Measurements from ENCODE around the gene FBXL22. TPM values are rescaled to one million over a fixed set of nuclear protein-coding genes. Genes with fewer than 3 reads are reported as not detected.

FBXL22 gene
- total RNA-seq (2014; rRNA removed; shearing (Covaris generic)): 0.26 and 0.90 TPM in 2 replicates

- no peaks in the 10 kb centered on the region for H3K36me3 ChIP-seq (replicated peaks; ENCODE audit: control insufficient read depth, insufficient read depth, low read length)
- H3K27me3 ChIP-seq (ENCODE audit: control insufficient read depth, insufficient read depth, low read length): peaks cover 23% of the 10 kb centered on the region
- H3K4me3 ChIP-seq (ENCODE audit: insufficient read depth, low read depth, low read length): no peak within 1 kb of the TSS
- no peak for DNase-seq
These were observed at the start of gene FBXL22 for GRCh38 chr15:63597038-63597790. Gene FBXL22, plus strand, starts transcription at chr15:63597387. Its CDS starts 6 bp downstream, at chr15:63597393.

GRCh38 chr15:63551400-63551799, 45.8 kb upstream of the FBXL22 start:
- Histone ChIP-seq H3K27me3 (ENCODE audit: control insufficient read depth, insufficient read depth, low read length) (no peaks in the 10 kb centered on the region), H3K4me3 (ENCODE audit: insufficient read depth, low read depth, low read length) (no peak overlapping the region), H3K36me3 (replicated peaks; ENCODE audit: control insufficient read depth, insufficient read depth, low read length) (no peaks in the 10 kb centered on the region)
- DNase-seq: no peak

- Histone ChIP-seq H3K4me3 (ENCODE audit: insufficient read depth, low read depth, low read length) (no peak overlapping the region), H3K27me3 (ENCODE audit: control insufficient read depth, insufficient read depth, low read length) (no peaks in the 10 kb centered on the region), H3K36me3 (replicated peaks; ENCODE audit: control insufficient read depth, insufficient read depth, low read length) (no peaks in the 10 kb centered on the region)
- no peak for DNase-seq
These were observed 43.8 kb upstream of the FBXL22 start for GRCh38 chr15:63553388-63553791.

- Histone ChIP-seq H3K27me3 (ENCODE audit: control insufficient read depth, insufficient read depth, low read length) (no peaks in the 10 kb centered on the region), H3K4me3 (ENCODE audit: insufficient read depth, low read depth, low read length) (no peak overlapping the region), H3K36me3 (replicated peaks; ENCODE audit: control insufficient read depth, insufficient read depth, low read length) (no peaks in the 10 kb centered on the region)
- no peak for DNase-seq
These were observed 42.8 kb upstream of the FBXL22 start for GRCh38 chr15:63554337-63554927.

- H3K36me3 ChIP-seq (replicated peaks; ENCODE audit: control insufficient read depth, insufficient read depth, low read length): no peaks in the 10 kb centered on the region
- DNase-seq: no peak
- no peaks in the 10 kb centered on the region for H3K27me3 ChIP-seq (ENCODE audit: control insufficient read depth, insufficient read depth, low read length)
- no peak overlapping the region for H3K4me3 ChIP-seq (ENCODE audit: insufficient read depth, low read depth, low read length)
These were observed 41.7 kb upstream of the FBXL22 start for GRCh38 chr15:63555507-63555906.

GRCh38 chr15:63556246-63556645, 40.9 kb upstream of the FBXL22 start:
- H3K36me3 ChIP-seq (replicated peaks; ENCODE audit: control insufficient read depth, insufficient read depth, low read length): no peaks in the 10 kb centered on the region

GRCh38 chr15:63556736-63557135, 40.5 kb upstream of the FBXL22 start:
- Histone ChIP-seq H3K36me3 (replicated peaks; ENCODE audit: control insufficient read depth, insufficient read depth, low read length) (no peaks in the 10 kb centered on the region), H3K27me3 (ENCODE audit: control insufficient read depth, insufficient read depth, low read length) (no peaks in the 10 kb centered on the region), H3K4me3 (ENCODE audit: insufficient read depth, low read depth, low read length) (no peak overlapping the region)
- DNase-seq: no peak

More at GRCh38 chr15:63556246-63556645, 40.9 kb upstream of the FBXL22 start:
- no peak for DNase-seq
- no peak overlapping the region for H3K4me3 ChIP-seq (ENCODE audit: insufficient read depth, low read depth, low read length)
- no peaks in the 10 kb centered on the region for H3K27me3 ChIP-seq (ENCODE audit: control insufficient read depth, insufficient read depth, low read length)

GRCh38 chr15:63559753-63560152, 37.4 kb upstream of the FBXL22 start:
- no peaks in the 10 kb centered on the region for H3K27me3 ChIP-seq (ENCODE audit: control insufficient read depth, insufficient read depth, low read length)
- no peaks in the 10 kb centered on the region for H3K36me3 ChIP-seq (replicated peaks; ENCODE audit: control insufficient read depth, insufficient read depth, low read length)
- no peak for DNase-seq
- H3K4me3 ChIP-seq (ENCODE audit: insufficient read depth, low read depth, low read length): no peak overlapping the region

GRCh38 chr15:63560741-63561448, 36.3 kb upstream of the FBXL22 start:
- Histone ChIP-seq H3K27me3 (ENCODE audit: control insufficient read depth, insufficient read depth, low read length) (no peaks in the 10 kb centered on the region), H3K36me3 (replicated peaks; ENCODE audit: control insufficient read depth, insufficient read depth, low read length) (no peaks in the 10 kb centered on the region), H3K4me3 (ENCODE audit: insufficient read depth, low read depth, low read length) (no peak overlapping the region)
- DNase-seq: peak; percentile 38

GRCh38 chr15:63564093-63564492, 33.1 kb upstream of the FBXL22 start:
- no peak for DNase-seq
- Histone ChIP-seq H3K4me3 (ENCODE audit: insufficient read depth, low read depth, low read length) (no peak overlapping the region), H3K27me3 (ENCODE audit: control insufficient read depth, insufficient read depth, low read length) (no peaks in the 10 kb centered on the region), H3K36me3 (replicated peaks; ENCODE audit: control insufficient read depth, insufficient read depth, low read length) (no peaks in the 10 kb centered on the region)

- Histone ChIP-seq H3K36me3 (replicated peaks; ENCODE audit: control insufficient read depth, insufficient read depth, low read length) (no peaks in the 10 kb centered on the region), H3K27me3 (ENCODE audit: control insufficient read depth, insufficient read depth, low read length) (no peaks in the 10 kb centered on the region), H3K4me3 (ENCODE audit: insufficient read depth, low read depth, low read length) (no peak overlapping the region)
- DNase-seq: no peak
These were observed 31.5 kb upstream of the FBXL22 start for GRCh38 chr15:63565536-63566186.

GRCh38 chr15:63572749-63573464, 24.3 kb upstream of the FBXL22 start:
- no peaks in the 10 kb centered on the region for H3K36me3 ChIP-seq (replicated peaks; ENCODE audit: control insufficient read depth, insufficient read depth, low read length)
- no peaks in the 10 kb centered on the region for H3K27me3 ChIP-seq (ENCODE audit: control insufficient read depth, insufficient read depth, low read length)
- DNase-seq: no peak
- no peak overlapping the region for H3K4me3 ChIP-seq (ENCODE audit: insufficient read depth, low read depth, low read length)

- Histone ChIP-seq H3K27me3 (ENCODE audit: control insufficient read depth, insufficient read depth, low read length) (no peaks in the 10 kb centered on the region), H3K36me3 (replicated peaks; ENCODE audit: control insufficient read depth, insufficient read depth, low read length) (no peaks in the 10 kb centered on the region)
These were observed 23.7 kb upstream of the FBXL22 start for GRCh38 chr15:63573533-63573932.

GRCh38 chr15:63575312-63575711, 21.9 kb upstream of the FBXL22 start:
- Histone ChIP-seq H3K36me3 (replicated peaks; ENCODE audit: control insufficient read depth, insufficient read depth, low read length) (no peaks in the 10 kb centered on the region), H3K4me3 (ENCODE audit: insufficient read depth, low read depth, low read length) (no peak overlapping the region), H3K27me3 (ENCODE audit: control insufficient read depth, insufficient read depth, low read length) (no peaks in the 10 kb centered on the region)
- DNase-seq: no peak

More at GRCh38 chr15:63573533-63573932, 23.7 kb upstream of the FBXL22 start:
- H3K4me3 ChIP-seq (ENCODE audit: insufficient read depth, low read depth, low read length): no peak overlapping the region
- no peak for DNase-seq
